Osteocyte (in vitro differentiated cells): ENCODE data around the gene SLC13A3. TPM values are rescaled to one million over a fixed set of nuclear protein-coding genes. Genes with fewer than 3 reads are reported as not detected.

ENCODE experiments used
- DNase-seq: peaks from one replicate; pipeline ENCODE4 v3.0.0; 2021; ENCODE audit warnings: mixed read lengths; ENCODE audit not compliant: unreplicated experiment; ENCODE audit errors: extremely low spot score
- H3K27ac Mint-ChIP-seq: one replicate; pipeline ENCODE4 v1.8.0; 2021; ENCODE audit warnings: mild to moderate bottlenecking, mixed read lengths; ENCODE audit not compliant: unreplicated experiment
- H3K27me3 Mint-ChIP-seq: one replicate; pipeline ENCODE4 v1.8.0; 2021; ENCODE audit warnings: mixed read lengths; ENCODE audit not compliant: unreplicated experiment
- H3K36me3 Mint-ChIP-seq: one replicate; pipeline ENCODE4 v1.8.0; 2021; ENCODE audit warnings: mixed read lengths; ENCODE audit not compliant: unreplicated experiment
- H3K4me1 Mint-ChIP-seq: one replicate; pipeline ENCODE4 v1.8.0; 2021; ENCODE audit warnings: mixed read lengths; ENCODE audit not compliant: unreplicated experiment
- H3K4me3 Mint-ChIP-seq: one replicate; pipeline ENCODE4 v1.8.0; 2021; ENCODE audit warnings: mild to moderate bottlenecking, moderate library complexity, mixed read lengths; ENCODE audit not compliant: unreplicated experiment
- H3K9me3 Mint-ChIP-seq: one replicate; pipeline ENCODE4 v1.8.0; 2021; ENCODE audit warnings: mixed read lengths; ENCODE audit not compliant: unreplicated experiment
- CTCF ChIP-seq: fragments of 200-600 bp; sonication (generic); IDR thresholded peaks from 2 replicates; pipeline ENCODE4 v1.5.0; 2021; ENCODE audit warnings: antibody characterized with exemption, mild to moderate bottlenecking, moderate library complexity
- total RNA-seq: library from RNA; stranded (reverse); gene quantifications from 2 replicates; pipeline ENCODE4 v1.2.1, GENCODE V29; 2021

The SLC13A3 gene
- total RNA-seq, 1 donor from 2014 or later = 1.8 TPM

- no peak for DNase-seq
- no peak overlapping the region for H3K27ac Mint-ChIP-seq
- H3K9me3 Mint-ChIP-seq = no peaks in the 10 kb centered on the region
- H3K4me1 Mint-ChIP-seq = peaks cover 4% of the 10 kb centered on the region
- peaks cover 24% of the 10 kb centered on the region for H3K27me3 Mint-ChIP-seq
- no peak for TF ChIP-seq CTCF
- H3K36me3 Mint-ChIP-seq = no peaks in the 10 kb centered on the region
- no peak overlapping the region for H3K4me3 Mint-ChIP-seq
Measured at GRCh38 chr20:46575394-46575793, 75.9 kb downstream of the SLC13A3 start.

- peaks cover 4% of the 10 kb centered on the region for H3K4me1 Mint-ChIP-seq
- no peaks in the 10 kb centered on the region for H3K36me3 Mint-ChIP-seq
- H3K9me3 Mint-ChIP-seq = no peaks in the 10 kb centered on the region
- H3K4me3 Mint-ChIP-seq = no peak overlapping the region
- DNase-seq = no peak
- TF ChIP-seq CTCF = no peak
- peaks cover 33% of the 10 kb centered on the region for H3K27me3 Mint-ChIP-seq
- H3K27ac Mint-ChIP-seq = no peak overlapping the region
Measured at GRCh38 chr20:46573788-46574584, 77.3 kb downstream of the SLC13A3 start.

- H3K27ac Mint-ChIP-seq = no peak overlapping the region
- no peak overlapping the region for H3K4me3 Mint-ChIP-seq
- H3K4me1 Mint-ChIP-seq = peaks cover 8% of the 10 kb centered on the region
- H3K27me3 Mint-ChIP-seq = peaks cover 37% of the 10 kb centered on the region
- no peaks in the 10 kb centered on the region for H3K9me3 Mint-ChIP-seq
- DNase-seq = no peak
- TF ChIP-seq CTCF = no peak
- no peaks in the 10 kb centered on the region for H3K36me3 Mint-ChIP-seq
Measured at GRCh38 chr20:46573234-46573633, 78.0 kb downstream of the SLC13A3 start.

- H3K27ac Mint-ChIP-seq = no peak overlapping the region
- peaks cover 37% of the 10 kb centered on the region for H3K27me3 Mint-ChIP-seq
- no peak for TF ChIP-seq CTCF
- H3K4me3 Mint-ChIP-seq = no peak overlapping the region
- DNase-seq = no peak
- H3K36me3 Mint-ChIP-seq = no peaks in the 10 kb centered on the region
- no peaks in the 10 kb centered on the region for H3K9me3 Mint-ChIP-seq
- H3K4me1 Mint-ChIP-seq = peaks cover 8% of the 10 kb centered on the region
Measured at GRCh38 chr20:46572790-46573189, 78.5 kb downstream of the SLC13A3 start.

- Mint-ChIP-seq H3K4me3 (no peak overlapping the region), H3K9me3 (no peaks in the 10 kb centered on the region), H3K27ac (no peak overlapping the region), H3K27me3 (peaks cover 42% of the 10 kb centered on the region), H3K4me1 (peaks cover 8% of the 10 kb centered on the region), H3K36me3 (no peaks in the 10 kb centered on the region)
- no peak for DNase-seq
- no peak for TF ChIP-seq CTCF
Measured at GRCh38 chr20:46572153-46572552, 79.1 kb downstream of the SLC13A3 start.
